Natural killer cell treated with Interleukin-12 subunit alpha and Interleukin-12 subunit beta and Interleukin-15 and Interleukin-18, amount 100 ng/mL, for 72 hours (primary cell): Measurements from ENCODE around the gene GALNT9. TPM values are rescaled to one million over a fixed set of nuclear protein-coding genes. Genes with fewer than 3 reads are reported as not detected.
"Not testable (repeated sequence)": the region's sequence is repeated elsewhere in the genome, so short reads cannot be mapped to it uniquely, and the experiment has no call there.

Source experiments
- ATAC-seq, 2 donors: fragments of 150-1000 bp; cut with Tn5 transposase in 1 of 2; sonication (Bioruptor Pico), chemical (Tn5 transposase) in 1 of 2; 2 replicates each; pipeline ENCODE4 v1.10.0; 2021
- DNase-seq: peaks from one replicate; pipeline ENCODE4 v3.0.0; 2022; ENCODE audit warnings: low spot score
- H3K27ac Mint-ChIP-seq, 2 donors: 1 replicate in 1 of 2; 2 replicates in 1 of 2; pipeline ENCODE4 v1.8.0; 2022; ENCODE audit warnings: mixed read lengths in 2 of 2, mild to moderate bottlenecking in 1 of 2, moderate library complexity in 1 of 2
- H3K27me3 Mint-ChIP-seq, 2 donors: 1 replicate in 1 of 2; 2 replicates in 1 of 2; pipeline ENCODE4 v1.8.0; 2022; ENCODE audit warnings: mixed read lengths in 2 of 2
- H3K36me3 Mint-ChIP-seq: one replicate; pipeline ENCODE4 v1.8.0; 2022; ENCODE audit warnings: mixed read lengths
- H3K4me1 Mint-ChIP-seq, 2 donors: 1 replicate in 1 of 2; 2 replicates in 1 of 2; pipeline ENCODE4 v1.8.0; 2022; ENCODE audit warnings: low read depth in 2 of 2, mixed read lengths in 2 of 2, mild to moderate bottlenecking in 1 of 2
- H3K4me3 Mint-ChIP-seq: one replicate; pipeline ENCODE4 v1.8.0; 2022; ENCODE audit warnings: mixed read lengths
- H3K9me3 Mint-ChIP-seq: 2 replicates; pipeline ENCODE4 v1.8.0; 2022; ENCODE audit warnings: mixed read lengths
- total RNA-seq, 2 donors: library from RNA; stranded (reverse); gene quantifications; one replicate each; pipeline ENCODE4 v1.2.3, GENCODE V29; 2022

The GALNT9 gene
- not detected for total RNA-seq

GRCh38 chr12:132329036-132329719 is at the start of gene GALNT9:
Gene GALNT9, minus strand, starts transcription at chr12:132329589. Its CDS starts 386 bp downstream, at chr12:132329203.
- peaks cover 0 to 3% of the 10 kb centered on the region in 2 donors for H3K4me1 Mint-ChIP-seq
- H3K9me3 Mint-ChIP-seq: peaks cover 6% of the 10 kb centered on the region
- H3K27ac Mint-ChIP-seq: no peak within 1 kb of the TSS
- no peak within 1 kb of the TSS for H3K4me3 Mint-ChIP-seq
- DNase-seq (no peak), ATAC-seq (no peak)
- H3K36me3 Mint-ChIP-seq: peaks cover 6% of the 10 kb centered on the region
- peaks cover 15 to 20% of the 10 kb centered on the region in 2 donors for H3K27me3 Mint-ChIP-seq

- H3K27ac Mint-ChIP-seq: not testable (repeated sequence)
Measured at GRCh38 chr12:132379057-132379456, 49.7 kb upstream of the GALNT9 start.

GRCh38 chr12:132377147-132377546 is 47.8 kb upstream of the GALNT9 start:
- ATAC-seq (no peak), DNase-seq (no peak)
- H3K4me3 Mint-ChIP-seq: no peak overlapping the region
- H3K4me1 Mint-ChIP-seq: peaks cover 0 to 6% of the 10 kb centered on the region in 2 donors
- peaks cover 12 to 32% of the 10 kb centered on the region in 2 donors for H3K27me3 Mint-ChIP-seq
- no peaks in the 10 kb centered on the region for H3K36me3 Mint-ChIP-seq
- H3K9me3 Mint-ChIP-seq: no peaks in the 10 kb centered on the region
- H3K27ac Mint-ChIP-seq: no peak overlapping the region

More at GRCh38 chr12:132379057-132379456, 49.7 kb upstream of the GALNT9 start:
- H3K4me3 Mint-ChIP-seq, H3K4me1 Mint-ChIP-seq, ATAC-seq, H3K9me3 Mint-ChIP-seq, H3K36me3 Mint-ChIP-seq, DNase-seq: not testable (repeated sequence)
- H3K27me3 Mint-ChIP-seq: peaks cover 7 to 23% of the 10 kb centered on the region in 2 donors

DNA sequence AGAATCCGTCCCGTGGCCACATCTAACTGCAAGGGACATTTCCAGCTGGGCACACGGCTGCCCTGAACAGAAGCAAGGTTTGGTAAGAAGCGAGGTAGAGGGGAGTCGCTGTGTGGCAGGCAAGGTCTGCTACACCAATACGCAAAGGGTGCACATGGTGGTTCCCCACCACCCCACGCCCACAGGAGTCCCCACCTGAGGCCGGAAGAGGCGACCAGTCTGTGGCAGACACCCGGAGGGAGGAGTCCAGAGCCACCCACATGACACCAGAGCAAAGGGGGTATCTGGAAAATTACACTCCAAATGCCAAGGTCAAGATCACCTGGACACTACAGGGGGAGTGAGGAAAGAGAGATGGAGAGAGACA is 47.1 kb upstream of the GALNT9 start:
- H3K36me3 Mint-ChIP-seq: no peaks in the 10 kb centered on the region
- DNase-seq (no peak), ATAC-seq (no peak)
- H3K4me3 Mint-ChIP-seq: no peak overlapping the region
- H3K4me1 Mint-ChIP-seq: peaks cover 0 to 6% of the 10 kb centered on the region in 2 donors
- no peak overlapping the region for H3K27ac Mint-ChIP-seq
- peaks cover 19 to 35% of the 10 kb centered on the region in 2 donors for H3K27me3 Mint-ChIP-seq
- no peaks in the 10 kb centered on the region for H3K9me3 Mint-ChIP-seq

DNA sequence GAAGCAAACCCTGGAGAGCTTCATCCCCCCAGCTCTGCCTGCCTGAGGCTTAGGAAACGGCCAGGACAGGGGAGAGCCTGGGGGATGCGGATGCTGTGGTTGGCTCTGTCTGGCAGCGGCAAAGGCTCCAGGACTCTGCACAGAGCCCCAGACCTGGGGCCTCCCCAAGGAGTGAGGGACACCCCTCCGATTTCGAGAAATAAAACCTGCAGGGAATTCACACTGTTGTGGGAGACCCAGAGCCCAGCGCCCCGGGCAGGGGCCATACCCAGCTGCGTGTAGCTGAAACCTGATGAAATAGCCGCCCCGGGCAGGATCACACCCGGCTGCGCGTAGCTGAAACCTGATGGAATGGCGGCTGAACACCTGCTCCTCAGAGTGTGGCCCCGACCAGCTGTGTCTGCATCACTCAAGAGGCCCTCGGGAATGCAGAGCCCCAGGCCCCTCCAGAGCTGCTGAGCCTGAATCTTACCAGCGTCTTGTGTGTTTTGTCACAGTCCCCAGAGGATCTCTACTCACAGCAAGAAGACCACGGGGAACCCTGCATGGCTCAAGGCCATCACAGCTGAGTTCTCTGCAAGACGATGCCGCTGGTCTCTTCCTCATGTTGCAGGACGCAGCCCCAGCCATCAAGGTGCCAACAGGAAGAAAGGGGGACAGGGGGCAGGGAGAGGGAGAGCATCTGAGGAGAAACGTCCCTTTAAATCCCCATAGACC is 46.5 kb upstream of the GALNT9 start:
- no peak for DNase-seq
- Mint-ChIP-seq H3K9me3 (no peaks in the 10 kb centered on the region), H3K4me1 (peaks cover 0 to 6% of the 10 kb centered on the region in 2 donors), H3K27ac (no peak overlapping the region), H3K4me3 (no peak overlapping the region), H3K27me3 (peaks cover 24 to 40% of the 10 kb centered on the region in 2 donors), H3K36me3 (no peaks in the 10 kb centered on the region)
- ATAC-seq: peak in 1 of 2 donors; percentile 20

- no peak overlapping the region for H3K27ac Mint-ChIP-seq
- ATAC-seq (no peak), DNase-seq (no peak)
- peaks cover 35 to 50% of the 10 kb centered on the region in 2 donors for H3K27me3 Mint-ChIP-seq
- H3K36me3 Mint-ChIP-seq: no peaks in the 10 kb centered on the region
- H3K4me3 Mint-ChIP-seq: no peak overlapping the region
- peaks cover 0 to 6% of the 10 kb centered on the region in 2 donors for H3K4me1 Mint-ChIP-seq
- no peaks in the 10 kb centered on the region for H3K9me3 Mint-ChIP-seq
Measured at GRCh38 chr12:132374612-132375445, 45.4 kb upstream of the GALNT9 start.

GRCh38 chr12:132373901-132374611 is 44.7 kb upstream of the GALNT9 start:
- Mint-ChIP-seq H3K4me3 (no peak overlapping the region), H3K4me1 (peaks cover 0 to 6% of the 10 kb centered on the region in 2 donors), H3K9me3 (no peaks in the 10 kb centered on the region), H3K27ac (no peak overlapping the region), H3K36me3 (no peaks in the 10 kb centered on the region), H3K27me3 (peaks cover 41 to 50% of the 10 kb centered on the region in 2 donors)
- DNase-seq (no peak), ATAC-seq (no peak)

DNA sequence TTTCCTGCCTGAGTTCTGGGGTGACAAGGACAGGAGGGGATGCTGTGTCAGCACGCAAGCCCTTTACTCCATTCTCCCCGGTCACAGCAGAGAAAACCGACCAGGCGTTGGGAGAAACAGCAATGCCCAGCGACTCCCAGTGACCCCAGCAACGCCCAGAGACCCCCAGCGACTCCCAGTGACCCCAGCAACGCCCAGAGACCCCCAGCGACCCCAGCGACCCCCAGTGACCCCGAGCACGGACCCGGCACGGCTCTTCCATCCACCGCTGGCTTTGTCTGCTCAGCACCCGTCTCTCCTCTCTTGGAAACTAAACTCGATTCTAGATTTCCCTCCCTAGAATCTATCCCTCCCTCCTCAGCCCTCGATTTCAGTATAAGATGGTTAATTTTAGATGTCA is 38.5 kb upstream of the GALNT9 start:
- ATAC-seq (no peak), DNase-seq (no peak)
- Mint-ChIP-seq H3K4me1 (no peaks in the 10 kb centered on the region), H3K27me3 (peaks cover 29 to 41% of the 10 kb centered on the region in 2 donors), H3K9me3 (no peaks in the 10 kb centered on the region), H3K4me3 (no peak overlapping the region), H3K36me3 (no peaks in the 10 kb centered on the region), H3K27ac (no peak overlapping the region)

GRCh38 chr12:132367071-132367851 is 37.9 kb upstream of the GALNT9 start:
- DNase-seq: no peak
- Mint-ChIP-seq H3K4me3 (no peak overlapping the region), H3K36me3 (no peaks in the 10 kb centered on the region), H3K9me3 (no peaks in the 10 kb centered on the region), H3K27ac (no peak overlapping the region), H3K4me1 (no peaks in the 10 kb centered on the region), H3K27me3 (peaks cover 25 to 37% of the 10 kb centered on the region in 2 donors)
- peak in 1 of 2 donors; percentile 31 for ATAC-seq

- Mint-ChIP-seq H3K4me1 (no peaks in the 10 kb centered on the region), H3K36me3 (no peaks in the 10 kb centered on the region), H3K27ac (no peak overlapping the region), H3K4me3 (no peak overlapping the region), H3K9me3 (no peaks in the 10 kb centered on the region), H3K27me3 (peaks cover 21 to 29% of the 10 kb centered on the region in 2 donors)
- ATAC-seq (peak in 1 of 2 donors; percentile 44), DNase-seq (no peak)
Measured at GRCh38 chr12:132366341-132366861, 37.0 kb upstream of the GALNT9 start.

GRCh38 chr12:132365226-132365625 is 35.8 kb upstream of the GALNT9 start:
- DNase-seq (no peak), ATAC-seq (no peak)
- Mint-ChIP-seq H3K4me1 (no peaks in the 10 kb centered on the region), H3K27me3 (peaks cover 9 to 17% of the 10 kb centered on the region in 2 donors), H3K27ac (no peak overlapping the region), H3K4me3 (no peak overlapping the region), H3K36me3 (no peaks in the 10 kb centered on the region), H3K9me3 (no peaks in the 10 kb centered on the region)

- Mint-ChIP-seq H3K4me3 (no peak overlapping the region), H3K27me3 (peaks cover 4 to 9% of the 10 kb centered on the region in 2 donors), H3K9me3 (no peaks in the 10 kb centered on the region), H3K4me1 (no peaks in the 10 kb centered on the region), H3K27ac (no peak overlapping the region), H3K36me3 (no peaks in the 10 kb centered on the region)
- DNase-seq (no peak), ATAC-seq (no peak)
Measured at GRCh38 chr12:132364348-132364902, 35.0 kb upstream of the GALNT9 start.
